GM13976 (cell line): ENCODE data around the gene NGFR.

Source experiments
- DNase-seq: peaks from one replicate; pipeline ENCODE4 v3.0.0; 2012; ENCODE audit warnings: low spot score
- in situ Hi-C: fragments of 300-500 bp; cut with MboI; formaldehyde crosslinking; loops from one replicate; pipeline ENCODE4 v1.12.0; 2022; ENCODE audit warnings: low sequenced_read_pairs, mixed read lengths, inconsistent platforms; ENCODE audit not compliant: unreplicated experiment
- TF ChIP-seq, protein P1 (sequence below): IDR thresholded peaks from 2 replicates; pipeline ENCODE4 v1.5.1; 2012; ENCODE audit warnings: borderline replicate concordance, mild to moderate bottlenecking; ENCODE audit not compliant: insufficient read depth; ENCODE audit errors: extremely low read depth, missing control alignments, control extremely low read depth

NGFR gene

DNA sequence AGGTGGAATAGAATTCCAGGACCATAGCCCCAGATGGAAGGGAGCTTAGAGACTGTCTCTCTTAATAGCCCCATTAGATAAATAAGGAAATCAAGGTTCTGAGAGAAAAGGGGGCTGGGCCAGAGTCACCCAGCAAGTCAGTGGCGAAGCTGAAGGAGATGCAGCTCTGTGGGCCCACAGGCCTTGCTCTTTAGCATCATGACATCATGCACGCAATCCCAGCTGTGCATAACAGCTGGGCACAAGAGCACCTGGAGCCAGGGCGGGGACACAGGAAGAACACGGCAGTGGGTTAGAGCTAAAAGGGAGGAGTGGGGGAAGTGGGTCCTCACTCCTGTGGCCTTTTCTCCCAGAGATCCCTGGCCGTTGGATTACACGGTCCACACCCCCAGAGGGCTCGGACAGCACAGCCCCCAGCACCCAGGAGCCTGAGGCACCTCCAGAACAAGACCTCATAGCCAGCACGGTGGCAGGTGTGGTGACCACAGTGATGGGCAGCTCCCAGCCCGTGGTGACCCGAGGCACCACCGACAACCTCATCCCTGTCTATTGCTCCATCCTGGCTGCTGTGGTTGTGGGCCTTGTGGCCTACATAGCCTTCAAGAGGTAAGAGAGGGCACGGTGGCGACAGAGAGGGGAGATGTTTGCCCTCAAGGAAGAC, 15.1 kb downstream of the NGFR start:
- in situ Hi-C loops: no loop called here
- TF ChIP-seq, protein P1, sequence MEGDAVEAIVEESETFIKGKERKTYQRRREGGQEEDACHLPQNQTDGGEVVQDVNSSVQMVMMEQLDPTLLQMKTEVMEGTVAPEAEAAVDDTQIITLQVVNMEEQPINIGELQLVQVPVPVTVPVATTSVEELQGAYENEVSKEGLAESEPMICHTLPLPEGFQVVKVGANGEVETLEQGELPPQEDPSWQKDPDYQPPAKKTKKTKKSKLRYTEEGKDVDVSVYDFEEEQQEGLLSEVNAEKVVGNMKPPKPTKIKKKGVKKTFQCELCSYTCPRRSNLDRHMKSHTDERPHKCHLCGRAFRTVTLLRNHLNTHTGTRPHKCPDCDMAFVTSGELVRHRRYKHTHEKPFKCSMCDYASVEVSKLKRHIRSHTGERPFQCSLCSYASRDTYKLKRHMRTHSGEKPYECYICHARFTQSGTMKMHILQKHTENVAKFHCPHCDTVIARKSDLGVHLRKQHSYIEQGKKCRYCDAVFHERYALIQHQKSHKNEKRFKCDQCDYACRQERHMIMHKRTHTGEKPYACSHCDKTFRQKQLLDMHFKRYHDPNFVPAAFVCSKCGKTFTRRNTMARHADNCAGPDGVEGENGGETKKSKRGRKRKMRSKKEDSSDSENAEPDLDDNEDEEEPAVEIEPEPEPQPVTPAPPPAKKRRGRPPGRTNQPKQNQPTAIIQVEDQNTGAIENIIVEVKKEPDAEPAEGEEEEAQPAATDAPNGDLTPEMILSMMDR: no peak

DNA sequence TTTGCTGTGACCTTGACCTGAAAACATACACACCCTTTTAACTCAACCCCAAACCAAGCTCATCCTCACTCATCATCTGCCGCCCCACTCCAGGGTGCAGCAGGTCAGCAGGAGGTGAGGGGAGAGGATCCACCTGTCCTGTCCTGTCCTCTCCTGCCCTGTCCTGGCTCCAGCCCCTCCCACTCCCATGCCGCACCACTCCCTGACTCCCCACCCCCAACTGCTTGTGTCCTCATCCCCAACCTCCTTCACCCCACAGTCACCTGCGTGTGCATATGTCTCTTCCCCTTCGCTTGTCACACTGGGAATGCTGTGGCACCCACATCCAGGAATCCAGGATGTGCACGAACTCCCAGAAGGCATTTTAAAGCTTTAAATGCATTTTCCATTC, 15.6 kb downstream of the NGFR start:
- TF ChIP-seq, protein P1: no peak
- in situ Hi-C loops: no loop called here
- DNase-seq: no peak

More for the DNA sequence above, 15.1 kb downstream of the NGFR start:
- no peak for DNase-seq

DNA sequence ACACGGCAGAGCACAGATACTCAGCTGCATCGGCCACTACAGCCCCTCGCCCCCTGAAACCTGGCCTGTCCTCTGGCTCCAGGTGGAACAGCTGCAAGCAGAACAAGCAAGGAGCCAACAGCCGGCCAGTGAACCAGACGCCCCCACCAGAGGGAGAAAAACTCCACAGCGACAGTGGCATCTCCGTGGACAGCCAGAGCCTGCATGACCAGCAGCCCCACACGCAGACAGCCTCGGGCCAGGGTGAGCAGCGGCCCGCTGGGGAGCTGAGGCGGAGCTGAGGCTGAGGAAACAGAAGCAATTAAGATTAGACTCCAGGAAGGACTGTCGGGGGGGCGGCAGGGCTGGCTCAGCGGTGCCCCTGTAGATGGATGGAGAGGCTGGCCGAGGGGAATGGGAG, 16.7 kb downstream of the NGFR start:
- TF ChIP-seq, protein P1: no peak
- no peak for DNase-seq
- in situ Hi-C loops: no loop called here

DNA sequence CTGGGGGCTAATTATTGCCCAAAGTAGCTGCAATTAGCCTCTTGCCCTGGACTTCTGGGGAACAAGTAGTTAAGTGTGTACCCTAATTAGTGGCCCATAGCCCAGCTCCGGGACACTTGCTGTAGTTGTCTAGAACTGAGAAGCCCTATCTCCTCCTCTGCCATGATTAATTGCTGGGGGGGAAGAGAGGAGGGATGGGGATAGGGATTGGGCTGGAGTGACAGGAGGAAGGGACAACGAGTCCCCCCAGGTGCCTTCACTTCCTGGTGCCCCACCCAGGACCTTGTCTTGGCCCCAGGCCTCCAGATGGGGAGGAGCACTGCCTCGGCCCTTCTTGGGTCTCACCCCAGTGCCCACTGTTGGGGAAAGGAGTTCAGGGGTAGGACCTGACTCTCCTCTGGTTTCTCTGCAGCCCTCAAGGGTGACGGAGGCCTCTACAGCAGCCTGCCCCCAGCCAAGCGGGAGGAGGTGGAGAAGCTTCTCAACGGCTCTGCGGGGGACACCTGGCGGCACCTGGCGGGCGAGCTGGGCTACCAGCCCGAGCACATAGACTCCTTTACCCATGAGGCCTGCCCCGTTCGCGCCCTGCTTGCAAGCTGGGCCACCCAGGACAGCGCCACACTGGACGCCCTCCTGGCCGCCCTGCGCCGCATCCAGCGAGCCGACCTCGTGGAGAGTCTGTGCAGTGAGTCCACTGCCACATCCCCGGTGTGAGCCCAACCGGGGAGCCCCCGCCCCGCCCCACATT, 17.4 kb downstream of the NGFR start:
- DNase-seq: no peak
- TF ChIP-seq, protein P1: no peak
- in situ Hi-C loops: no loop called here

DNA sequence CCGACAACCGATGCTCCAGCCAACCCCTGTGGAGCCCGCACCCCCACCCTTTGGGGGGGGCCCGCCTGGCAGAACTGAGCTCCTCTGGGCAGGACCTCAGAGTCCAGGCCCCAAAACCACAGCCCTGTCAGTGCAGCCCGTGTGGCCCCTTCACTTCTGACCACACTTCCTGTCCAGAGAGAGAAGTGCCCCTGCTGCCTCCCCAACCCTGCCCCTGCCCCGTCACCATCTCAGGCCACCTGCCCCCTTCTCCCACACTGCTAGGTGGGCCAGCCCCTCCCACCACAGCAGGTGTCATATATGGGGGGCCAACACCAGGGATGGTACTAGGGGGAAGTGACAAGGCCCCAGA, 17.9 kb downstream of the NGFR start:
- DNase-seq: no peak
- in situ Hi-C loops: no loop called here
- TF ChIP-seq, protein P1: no peak

DNA sequence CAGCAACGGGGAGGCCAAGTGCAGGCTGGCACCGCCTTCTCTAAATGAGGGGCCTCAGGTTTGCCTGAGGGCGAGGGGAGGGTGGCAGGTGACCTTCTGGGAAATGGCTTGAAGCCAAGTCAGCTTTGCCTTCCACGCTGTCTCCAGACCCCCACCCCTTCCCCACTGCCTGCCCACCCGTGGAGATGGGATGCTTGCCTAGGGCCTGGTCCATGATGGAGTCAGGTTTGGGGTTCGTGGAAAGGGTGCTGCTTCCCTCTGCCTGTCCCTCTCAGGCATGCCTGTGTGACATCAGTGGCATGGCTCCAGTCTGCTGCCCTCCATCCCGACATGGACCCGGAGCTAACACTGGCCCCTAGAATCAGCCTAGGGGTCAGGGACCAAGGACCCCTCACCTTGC, 18.5 kb downstream of the NGFR start:
- in situ Hi-C loops: no loop called here
- no peak for DNase-seq
- TF ChIP-seq, protein P1: no peak
